Stimulated activated CD8-positive, alpha-beta memory T cell treated with anti-CD3 and anti-CD28 coated beads, Interleukin-15, amount 100 ng/mL, for 48 hours (primary cell): Measurements from ENCODE around the gene MS4A14.
"Not testable (repeated sequence)": the region's sequence is repeated elsewhere in the genome, so short reads cannot be mapped to it uniquely, and the experiment has no call there.

ENCODE experiments used
- DNase-seq, 2 donors: peaks; one replicate each; pipeline ENCODE4 v3.0.0-alpha.2; 2020; ENCODE audit warnings: low read depth in 2 of 2

The MS4A14 gene, protein sequence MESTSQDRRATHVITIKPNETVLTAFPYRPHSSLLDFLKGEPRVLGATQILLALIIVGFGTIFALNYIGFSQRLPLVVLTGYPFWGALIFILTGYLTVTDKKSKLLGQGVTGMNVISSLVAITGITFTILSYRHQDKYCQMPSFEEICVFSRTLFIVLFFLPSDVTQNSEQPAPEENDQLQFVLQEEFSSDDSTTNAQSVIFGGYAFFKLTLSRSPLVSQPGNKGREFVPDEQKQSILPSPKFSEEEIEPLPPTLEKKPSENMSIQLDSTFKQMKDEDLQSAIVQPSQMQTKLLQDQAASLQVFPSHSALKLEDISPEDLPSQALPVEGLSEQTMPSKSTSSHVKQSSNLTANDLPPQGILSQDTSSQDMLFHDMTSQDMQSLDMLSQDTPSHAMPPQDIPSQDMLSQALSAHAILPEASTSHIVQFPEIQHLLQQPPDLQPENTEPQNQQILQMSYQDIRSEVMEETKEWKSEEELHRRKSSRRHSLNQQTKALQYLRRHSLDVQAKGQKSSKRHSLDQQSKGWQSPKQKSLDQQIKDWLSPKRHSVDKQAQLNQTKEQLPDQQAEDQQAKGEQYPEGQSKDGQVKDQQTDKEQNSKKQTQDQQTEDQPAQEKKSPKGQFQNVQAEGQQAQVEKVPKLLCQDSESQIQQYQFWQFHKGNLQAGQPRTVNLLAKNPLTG

DNA sequence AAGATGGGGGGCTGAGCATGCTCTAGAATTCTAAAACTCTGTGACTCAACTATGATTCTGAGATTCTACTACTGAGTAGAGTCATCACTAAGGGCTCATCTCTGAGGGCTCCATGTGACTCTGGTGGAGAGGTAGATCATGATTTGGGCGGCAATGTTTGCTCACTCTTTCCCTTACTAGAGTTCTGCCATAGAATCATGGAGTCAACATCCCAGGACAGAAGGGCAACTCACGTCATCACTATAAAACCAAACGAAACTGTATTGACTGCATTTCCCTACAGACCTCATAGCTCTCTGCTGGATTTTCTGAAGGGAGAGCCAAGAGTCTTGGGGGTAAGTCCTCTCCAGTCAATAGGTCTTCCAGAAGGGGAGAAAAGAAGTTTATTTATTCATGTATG, at the start of gene MS4A14:
Gene MS4A14 (plus strand): TSS at position 78 of the 400 bp plus-strand sequence. CDS start 120 bp downstream, at position 198.
- DNase-seq: no peak

- no peak for DNase-seq
These were observed 49.0 kb upstream of the MS4A14 start for GRCh38 chr11:60347084-60347797.

DNA sequence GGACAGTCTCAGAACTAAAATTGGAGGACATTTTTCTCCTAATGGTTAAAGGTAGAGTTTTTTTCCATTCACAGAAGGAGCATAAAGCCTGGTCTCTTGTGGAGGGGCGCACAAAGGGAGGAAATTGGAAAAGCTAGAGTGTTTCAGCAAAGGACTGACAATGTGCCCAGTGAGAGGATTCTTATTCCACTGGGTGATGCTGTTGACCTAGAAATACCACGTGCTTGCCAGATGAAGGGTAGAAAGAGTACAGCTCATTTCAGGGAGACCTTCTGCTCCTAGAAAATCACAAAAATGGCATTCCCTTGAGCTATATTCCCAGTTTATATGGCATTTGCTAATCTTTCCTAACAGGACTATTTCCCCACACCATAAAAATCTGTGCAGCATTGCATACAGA, 48.1 kb upstream of the MS4A14 start:
- no peak for DNase-seq

DNA sequence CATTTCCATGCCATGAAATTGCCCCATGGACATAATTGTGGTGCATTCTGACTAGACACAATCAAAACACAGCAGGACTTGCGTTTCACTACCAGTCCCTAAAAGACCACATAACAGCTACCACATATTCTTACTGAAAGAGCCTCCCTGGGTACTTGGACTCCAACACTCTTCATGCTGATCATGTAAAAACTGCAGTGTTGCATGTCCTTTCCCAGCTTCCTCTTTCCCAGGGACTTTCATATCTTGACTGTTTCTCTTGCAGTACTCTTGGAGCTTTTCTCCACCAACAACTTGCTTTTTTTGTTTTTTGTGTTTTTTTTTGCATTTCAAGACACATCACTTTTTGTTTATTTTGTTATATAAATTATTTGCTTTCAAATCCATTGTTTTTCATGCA, 46.3 kb upstream of the MS4A14 start:
- no peak for DNase-seq

DNA sequence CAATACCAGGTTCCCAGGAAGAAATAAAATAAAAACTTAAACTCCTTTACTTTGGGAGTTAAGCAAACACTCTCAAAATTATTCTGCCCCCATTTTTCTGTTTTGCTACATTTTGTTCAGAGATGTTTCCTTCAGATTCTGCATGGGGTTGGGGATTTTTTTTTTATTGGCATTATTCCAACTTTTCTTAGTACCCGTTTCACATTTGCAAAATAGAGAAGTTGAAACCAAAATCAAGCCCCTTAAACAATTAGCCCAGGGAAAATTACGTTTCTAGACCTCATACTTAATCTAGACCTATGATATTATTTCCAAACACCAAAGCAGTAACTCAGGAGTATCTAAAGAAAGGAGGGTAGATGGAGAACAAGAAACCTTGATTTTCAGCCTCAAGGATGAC, 38.5 kb upstream of the MS4A14 start:
- DNase-seq: no peak

GRCh38 chr11:60360621-60361020, 35.6 kb upstream of the MS4A14 start:
- DNase-seq: no peak

DNA sequence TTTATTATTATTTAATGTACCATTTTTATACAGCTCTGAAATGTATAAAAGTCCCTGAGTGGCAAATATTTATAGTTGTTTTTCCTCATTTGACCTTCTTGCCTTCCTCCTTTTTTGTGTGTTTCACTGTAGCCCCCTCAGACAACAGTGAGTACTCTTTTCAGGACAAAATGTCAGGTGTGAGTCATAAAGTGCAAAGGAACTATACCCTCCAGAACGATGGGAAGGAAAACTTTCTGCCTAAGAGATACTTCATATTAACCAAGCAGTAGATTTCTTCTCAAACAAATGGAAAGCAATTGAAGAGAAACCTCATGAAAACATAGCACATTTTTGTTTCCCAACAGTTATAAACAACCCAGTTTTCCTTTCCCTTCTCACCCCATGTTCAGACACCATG, 34.0 kb upstream of the MS4A14 start:
- no peak for DNase-seq

DNA sequence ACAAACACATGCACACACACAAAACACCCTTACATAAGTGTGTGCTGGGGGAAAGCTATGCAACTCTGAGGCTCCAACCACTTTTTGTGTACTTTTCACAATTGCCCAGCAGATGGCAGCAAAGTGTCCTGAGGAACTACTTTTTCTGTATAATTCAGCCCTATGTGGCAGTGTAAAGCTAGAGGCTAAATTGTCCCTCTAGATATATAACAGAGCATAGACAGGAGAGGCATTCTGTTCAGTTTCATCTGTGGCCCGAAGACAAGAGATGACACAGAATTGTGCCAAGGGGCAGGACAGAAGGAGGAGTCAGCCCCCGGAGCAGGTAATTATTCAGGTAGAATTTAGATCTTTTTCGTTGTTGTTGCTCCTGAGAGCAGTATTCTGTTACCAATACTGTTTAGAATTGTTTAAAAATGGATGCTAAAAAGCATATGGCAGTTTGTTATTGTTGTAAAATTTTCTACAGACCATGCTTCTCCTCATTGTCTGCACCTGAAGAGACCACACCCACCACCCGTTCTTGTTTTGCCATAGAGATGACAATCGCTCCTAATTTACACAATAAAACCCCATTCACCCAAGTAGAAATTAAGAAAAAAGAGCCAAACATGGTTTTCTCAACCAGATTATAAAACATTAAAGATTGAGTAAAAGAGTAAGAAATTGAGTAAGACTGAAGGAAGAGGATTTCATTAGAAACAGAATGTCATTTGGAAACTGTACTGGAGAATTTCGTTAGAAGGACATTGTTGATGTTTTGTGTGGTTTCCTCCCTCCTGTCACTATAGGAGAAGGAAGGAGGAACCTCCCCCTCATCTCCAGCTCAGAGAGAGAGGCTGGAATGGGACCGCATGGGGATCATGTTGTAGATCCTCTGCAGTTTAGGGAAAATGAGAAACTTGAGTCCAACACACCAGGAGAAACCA, 32.5 kb upstream of the MS4A14 start:
- peak; percentile 5 to 15 for DNase-seq

- not testable (repeated sequence) for DNase-seq
These were observed 29.9 kb upstream of the MS4A14 start for GRCh38 chr11:60366262-60366904.

DNA sequence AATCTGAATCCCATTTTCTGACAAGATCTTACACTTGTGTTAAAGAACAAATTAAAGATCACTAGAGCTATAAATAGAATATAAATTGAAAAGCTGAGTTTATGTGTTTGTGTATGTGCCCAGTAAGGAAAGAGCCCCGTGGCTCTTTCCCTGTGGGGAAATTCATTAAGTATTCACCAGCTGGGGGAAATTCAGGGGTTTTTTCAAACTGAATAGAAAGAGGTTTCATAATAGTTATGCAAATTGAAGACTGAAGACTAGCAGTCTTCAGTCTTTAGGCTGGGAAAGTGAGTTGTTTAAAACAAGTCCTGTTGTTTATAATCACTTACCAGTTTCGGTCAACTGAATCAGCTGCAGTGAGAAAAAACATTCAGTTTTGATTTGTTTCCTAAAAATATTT, 29.2 kb upstream of the MS4A14 start:
- no peak for DNase-seq

GRCh38 chr11:60367896-60368295, 28.4 kb upstream of the MS4A14 start:
- no peak for DNase-seq

DNA sequence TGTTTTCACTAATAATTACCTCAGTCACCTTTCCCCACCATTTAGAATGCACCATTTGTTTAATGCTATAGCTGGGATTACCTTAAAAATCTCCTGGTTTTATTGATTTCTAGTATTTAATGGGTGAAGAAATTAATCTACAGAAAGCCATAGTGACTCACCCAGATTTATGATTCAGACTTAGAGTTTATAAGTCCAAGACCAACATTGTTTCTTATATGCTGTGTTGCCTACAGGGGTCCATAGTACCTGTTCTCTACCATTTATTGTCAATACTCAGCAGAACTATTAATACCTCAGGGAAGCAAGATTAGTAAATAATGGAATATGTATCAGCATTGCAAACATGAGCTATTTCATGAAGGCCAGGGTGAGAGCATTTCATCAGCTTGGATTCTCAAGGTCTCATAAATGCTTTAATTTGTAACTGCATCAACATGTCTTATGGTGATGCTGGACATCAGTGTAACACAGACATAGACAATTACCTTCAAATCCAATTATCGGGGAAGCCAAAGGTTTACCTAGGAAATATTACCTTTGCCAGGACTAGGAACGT, 25.9 kb upstream of the MS4A14 start:
- DNase-seq: no peak

- no peak for DNase-seq
These were observed 25.4 kb upstream of the MS4A14 start for GRCh38 chr11:60370811-60371298.

DNA sequence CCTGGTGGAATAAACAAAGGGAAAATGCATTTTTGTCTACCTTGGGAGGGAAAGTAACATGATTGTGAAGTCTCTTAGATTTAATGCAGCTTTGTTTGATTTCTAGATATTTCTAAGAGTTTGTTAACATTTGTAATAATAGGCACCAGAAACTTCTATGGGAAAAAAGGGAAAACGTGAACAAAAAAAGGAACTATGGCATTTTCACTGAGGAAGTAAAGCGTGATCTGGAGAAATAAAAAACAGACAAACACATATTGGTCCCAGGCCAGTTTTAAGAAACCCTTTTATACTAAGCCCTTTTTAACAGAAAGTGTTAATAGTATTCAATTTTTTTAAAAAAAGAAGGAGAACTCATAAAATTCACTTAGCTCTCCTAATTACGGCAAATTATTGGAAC, 24.9 kb upstream of the MS4A14 start:
- DNase-seq: no peak

- no peak for DNase-seq
These were observed 24.4 kb upstream of the MS4A14 start for GRCh38 chr11:60371854-60372253.

DNA sequence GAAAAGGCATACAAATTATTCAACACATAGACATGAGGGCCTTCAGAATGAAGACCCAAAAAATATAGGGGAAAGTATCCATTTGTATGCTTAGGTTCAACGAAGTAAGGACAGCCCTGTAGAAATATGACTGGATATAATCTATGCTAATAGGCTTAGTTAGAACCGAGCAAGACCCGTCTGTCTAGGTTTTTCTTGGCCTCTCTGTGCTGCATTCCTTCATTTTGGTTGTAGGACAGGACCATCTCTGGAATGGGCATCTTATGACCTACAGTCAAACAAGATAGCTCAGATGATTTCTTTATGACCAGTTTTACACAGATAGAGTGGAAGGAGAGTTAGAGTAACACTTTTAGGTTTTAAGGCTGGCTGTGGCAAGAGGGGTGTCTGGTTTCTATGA, 23.5 kb upstream of the MS4A14 start:
- no peak for DNase-seq

DNA sequence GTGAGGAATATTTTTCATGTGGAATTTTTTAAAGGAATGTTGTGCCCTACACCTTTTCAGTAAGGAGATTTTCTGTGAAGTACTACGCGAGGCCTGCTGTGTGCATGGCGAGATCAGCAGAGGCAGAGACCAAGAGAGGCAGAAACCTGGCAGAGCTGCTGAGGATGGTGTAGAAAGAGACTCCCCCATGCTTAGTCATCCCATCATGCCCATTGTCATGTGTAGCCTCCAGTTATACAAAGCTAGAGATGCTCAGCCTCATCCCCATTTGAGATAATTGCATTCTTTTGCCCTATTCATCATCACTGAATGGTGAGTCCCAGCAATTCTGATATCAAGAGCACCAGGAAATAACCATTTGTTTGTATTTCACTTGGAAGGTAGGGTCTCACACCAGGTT, 20.9 kb upstream of the MS4A14 start:
- no peak for DNase-seq

- DNase-seq: no peak
These were observed 19.7 kb upstream of the MS4A14 start for GRCh38 chr11:60376601-60377000.

DNA sequence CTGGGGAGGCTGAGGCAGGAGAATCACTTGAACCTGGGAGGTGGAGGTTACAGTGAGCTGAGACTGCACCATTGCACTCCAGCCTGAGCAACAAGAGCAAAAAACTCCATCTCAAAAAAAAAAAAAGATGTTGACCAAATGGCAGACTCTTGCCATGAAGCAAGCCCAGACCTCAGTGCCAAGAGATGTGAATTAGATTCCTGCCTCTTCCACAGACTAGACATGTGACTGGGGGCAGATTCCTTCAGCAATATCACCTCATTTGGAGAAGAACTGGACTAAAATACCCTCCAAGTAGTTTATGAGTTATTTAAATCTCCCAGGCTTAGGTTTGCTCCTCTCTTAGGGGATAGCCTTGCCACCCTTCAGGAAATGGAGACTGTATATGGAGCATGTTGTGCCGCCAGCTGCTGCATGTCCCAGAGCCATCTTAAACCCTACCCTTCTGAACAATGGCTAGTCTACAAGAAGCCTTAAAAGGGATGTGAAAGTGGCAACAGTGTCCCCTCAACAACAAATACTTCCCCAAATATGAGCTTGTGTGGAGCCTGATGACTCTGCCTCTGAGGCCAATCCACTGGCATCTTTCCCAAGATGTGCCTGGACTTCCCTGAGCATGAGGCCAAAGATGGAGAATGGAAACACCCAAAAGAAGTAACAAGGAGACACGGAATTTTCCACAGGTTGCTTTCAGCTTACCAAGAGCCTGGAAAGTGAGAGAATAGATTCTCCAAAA, 18.7 kb upstream of the MS4A14 start:
- DNase-seq: no peak

DNA sequence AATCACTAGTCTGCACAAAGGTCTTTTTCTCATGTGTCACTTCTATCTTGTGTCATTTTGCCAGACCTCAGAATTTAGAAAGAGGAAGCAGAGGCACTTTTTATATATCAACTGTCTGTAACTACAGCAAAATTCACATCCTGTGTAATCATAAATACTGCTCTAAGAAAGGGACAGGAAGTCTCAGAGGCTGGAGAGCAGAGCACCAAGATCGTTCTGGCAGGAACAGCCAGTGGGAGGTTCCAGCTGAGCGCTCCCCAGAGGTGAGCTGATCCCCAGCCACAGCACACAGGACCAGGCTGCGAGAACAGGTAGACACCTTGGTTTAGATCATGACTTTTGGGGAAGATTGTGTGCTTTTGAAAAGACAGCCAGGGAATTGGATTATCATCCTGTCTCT, 17.9 kb upstream of the MS4A14 start, which contains the start of gene MS4A7:
Gene MS4A7 (plus strand): TSS at position 179 of the 400 bp plus-strand sequence. CDS start 4,610 bp downstream, outside the sequence.
- no peak for DNase-seq
